KG1 (cell line): ENCODE data around the gene UNC13A.

Experiments used
- DNase-seq: peaks from one replicate; lab custom pipeline; 2025; lab: John Stamatoyannopoulos, UW

Gene UNC13A

DNA sequence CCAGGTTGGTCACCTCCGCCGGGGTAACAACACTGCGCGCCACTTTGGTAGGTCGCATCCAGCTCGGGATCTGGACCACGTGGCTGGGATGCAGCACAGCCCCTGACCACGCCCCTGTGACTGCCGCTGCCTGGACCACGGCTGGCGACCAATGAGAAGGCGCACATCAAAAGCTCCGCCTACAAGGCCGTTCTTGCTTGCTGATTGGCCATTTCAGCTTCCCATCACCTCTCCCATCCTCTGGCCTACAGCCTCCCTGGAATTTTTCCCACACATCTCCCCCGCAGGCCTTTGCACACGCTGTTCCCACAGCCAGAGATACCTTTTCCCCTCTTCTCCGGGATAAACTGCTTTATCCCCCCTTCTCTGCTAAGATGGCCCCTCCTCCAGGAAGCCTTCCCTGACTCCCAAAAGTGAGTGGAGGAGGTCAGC, 18.6 kb upstream of the UNC13A start:
- no peak for DNase-seq

- peak; percentile 13 for DNase-seq
Observed at GRCh38 chr19:17703824-17704463, 15.8 kb upstream of the UNC13A start.

GRCh38 chr19:17695198-17695597, 7.0 kb upstream of the UNC13A start:
- DNase-seq = no peak

GRCh38 chr19:17692566-17692965, 4.4 kb upstream of the UNC13A start:
- no peak for DNase-seq

GRCh38 chr19:17688853-17689595, 870 bp upstream of the UNC13A start:
- no peak for DNase-seq

GRCh38 chr19:17687141-17687856, 855 bp downstream of the UNC13A start:
- no peak for DNase-seq

DNA sequence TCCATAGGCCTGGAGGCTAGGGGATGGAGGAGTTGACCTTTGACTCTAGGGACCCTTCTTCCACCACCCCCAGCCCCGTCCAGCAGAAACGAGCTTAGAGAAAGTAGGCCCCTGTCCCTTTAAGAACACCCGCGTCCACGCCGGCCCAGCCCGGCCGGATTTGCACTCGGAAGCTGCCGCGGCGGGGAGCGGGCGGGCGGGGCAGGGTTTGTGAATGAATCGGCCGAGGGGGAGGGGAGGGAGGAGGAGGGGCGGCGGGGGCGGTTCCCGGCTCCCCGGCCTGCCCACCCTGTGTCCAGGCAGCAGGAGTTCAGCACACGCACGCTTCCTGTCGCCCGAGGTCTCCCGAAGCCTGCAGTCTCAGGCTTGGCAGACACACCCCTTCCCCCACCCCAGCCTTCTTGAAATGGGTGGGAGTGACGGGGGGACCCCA, 1.5 kb downstream of the UNC13A start:
- no peak for DNase-seq

- DNase-seq = no peak
Observed at GRCh38 chr19:17686023-17686521, 2.1 kb downstream of the UNC13A start.

DNA sequence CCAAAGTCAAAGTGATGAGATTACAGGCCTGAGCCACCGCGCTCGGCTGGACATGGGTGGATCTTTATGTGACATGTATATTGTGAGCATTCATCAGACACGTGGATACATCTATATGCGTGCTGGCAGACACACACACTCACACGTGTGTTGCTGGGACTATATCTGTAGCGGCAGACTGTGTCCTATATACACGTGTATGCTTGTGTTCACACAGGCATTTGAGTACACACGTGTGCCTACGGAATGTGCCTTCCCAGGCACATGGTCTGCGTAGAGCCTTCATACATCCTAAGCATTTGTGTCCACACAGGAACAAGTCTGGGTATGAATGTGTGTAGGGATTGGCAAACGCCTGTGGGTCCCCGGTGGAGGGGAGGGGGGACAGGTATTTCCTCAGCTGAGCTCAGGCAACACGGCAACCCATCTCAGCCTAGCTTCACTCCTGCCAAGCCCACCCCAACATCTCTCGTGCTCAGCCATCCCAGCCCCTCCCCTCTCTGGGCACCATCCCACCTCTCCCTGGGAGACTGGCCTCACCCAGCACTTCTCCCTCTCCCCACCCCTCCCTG, 2.6 kb downstream of the UNC13A start:
- no peak for DNase-seq

- DNase-seq = no peak
Observed at GRCh38 chr19:17684256-17684655, 3.9 kb downstream of the UNC13A start.

GRCh38 chr19:17683078-17683477, 5.1 kb downstream of the UNC13A start:
- DNase-seq = no peak

DNA sequence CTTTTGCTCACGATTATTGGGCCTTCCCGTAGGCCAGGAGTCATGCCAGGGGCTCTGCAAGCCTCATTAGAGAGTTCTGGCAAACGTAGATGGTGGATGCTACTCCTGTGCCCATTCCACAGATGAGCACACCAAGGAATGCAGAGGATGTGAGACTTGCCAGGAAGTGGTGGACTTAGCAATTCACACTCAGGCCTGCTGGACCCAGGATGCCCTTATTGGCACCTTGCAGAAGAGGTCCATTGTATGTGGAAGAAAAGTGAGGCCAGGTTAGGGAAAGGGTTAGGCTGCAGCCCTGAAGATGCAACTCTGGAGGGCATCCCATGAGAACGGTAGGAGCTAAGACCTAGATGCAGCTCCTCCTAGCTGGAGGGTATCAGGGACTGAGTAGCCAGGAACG, 5.9 kb downstream of the UNC13A start:
- no peak for DNase-seq

- no peak for DNase-seq
Observed at GRCh38 chr19:17681505-17682125, 6.5 kb downstream of the UNC13A start.

GRCh38 chr19:17680230-17680722, 7.9 kb downstream of the UNC13A start:
- no peak for DNase-seq

GRCh38 chr19:17679526-17680229, 8.5 kb downstream of the UNC13A start:
- no peak for DNase-seq

DNA sequence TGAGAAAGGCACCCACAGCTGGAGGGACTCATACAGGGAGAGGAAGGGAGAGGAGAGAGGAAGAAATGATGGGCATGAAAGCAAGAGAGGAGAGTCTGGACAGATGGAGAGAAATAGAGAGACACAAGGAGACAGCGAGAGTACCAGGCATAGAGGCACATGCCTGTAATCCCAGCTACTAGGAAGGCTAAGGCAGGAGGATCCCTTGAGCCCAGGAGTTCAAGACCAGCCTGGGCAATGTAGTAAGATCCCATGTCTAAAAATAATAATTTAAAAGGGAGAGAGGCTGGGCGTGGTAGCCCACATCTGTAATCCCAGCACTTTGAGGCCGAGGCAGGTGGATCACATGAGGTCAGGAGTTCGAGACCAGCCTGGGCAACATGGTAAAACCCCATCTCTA, 9.3 kb downstream of the UNC13A start:
- DNase-seq = no peak

- no peak for DNase-seq
Observed at GRCh38 chr19:17677002-17677401, 11.2 kb downstream of the UNC13A start.

DNA sequence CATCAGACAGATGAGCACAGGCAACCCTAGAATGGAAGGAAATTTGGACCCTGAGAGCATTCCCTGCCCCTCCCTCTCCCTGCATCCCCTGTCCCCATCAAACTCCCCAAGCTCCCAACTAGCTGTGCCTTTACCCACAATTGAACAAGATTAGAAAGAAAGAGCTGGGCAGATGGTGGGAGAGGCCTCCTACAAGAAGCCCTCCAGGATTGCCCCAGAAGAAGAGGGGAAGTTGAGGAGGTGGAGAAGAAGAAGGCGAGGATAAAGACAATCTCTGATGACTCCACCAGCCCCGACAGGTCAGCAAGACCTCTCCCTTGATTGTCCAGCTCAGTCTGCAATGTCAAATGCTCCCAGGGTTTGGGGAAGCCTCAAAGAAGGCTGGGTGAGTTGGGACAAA, 11.9 kb downstream of the UNC13A start:
- DNase-seq = no peak

- DNase-seq = no peak
Observed at GRCh38 chr19:17673937-17674799, 14.0 kb downstream of the UNC13A start.

DNA sequence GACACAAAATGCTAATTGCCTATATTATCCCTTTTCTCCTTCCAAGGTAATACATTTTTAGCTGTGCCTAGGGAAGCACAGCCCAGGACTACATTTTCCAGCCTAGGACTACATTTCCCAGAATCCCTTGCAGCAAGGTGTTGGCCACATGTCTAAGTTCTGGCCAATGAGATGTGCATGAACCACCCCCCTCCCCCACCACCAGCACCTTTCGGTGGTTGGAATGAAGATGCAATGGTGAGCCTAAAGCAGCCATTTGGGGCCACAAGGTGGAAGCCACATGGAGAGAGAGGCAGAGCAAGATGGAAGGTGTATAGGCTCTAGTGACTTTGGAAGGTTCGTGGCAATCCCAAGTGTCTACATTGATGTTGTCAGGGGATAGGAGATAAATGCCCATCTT, 16.2 kb downstream of the UNC13A start:
- DNase-seq = no peak
